ENCODE data around the gene NEURL3.

- TF ChIP-seq CTCF (IDR thresholded peaks at IDR 0.05; ENCODE audit: insufficient read depth, low read length, poor library complexity, severe bottlenecking) (no peak), EZH2phosphoT487 (conservative IDR thresholded peaks at IDR 0.05; ENCODE audit: low read length) (no peak)
Measured at GRCh38 chr2:96539215-96539920, 34.2 kb upstream of the NEURL3 start.

Measured in SU-DHL-6 (cell line).